Upper lobe of left lung (tissue), 6 donors: ENCODE data around the gene MED12. TPM values are rescaled to one million over a fixed set of nuclear protein-coding genes. Genes with fewer than 3 reads are reported as not detected.

ENCODE experiments used
- ATAC-seq, 2 donors: fragments of 200-7000 bp; cut with Tn5 transposase; one replicate each; pipeline ENCODE4 v1.9.1; 2022; ENCODE audit warnings: mild to moderate bottlenecking in 2 of 2, moderate library complexity in 2 of 2; ENCODE audit not compliant: low FRiP score in 2 of 2
- DNase-seq, 2 donors: peaks; one replicate each; pipeline ENCODE4 v3.0.0-alpha.2; 2019 to 2020
- H3K27ac ChIP-seq, 4 donors: fragments of 200-600 bp; sonication (generic); one replicate each; pipeline ENCODE4 v1.5.1; 2016 to 2019
- H3K27me3 ChIP-seq, 4 donors: fragments of 200-600 bp; sonication (generic); one replicate each; pipeline ENCODE4 v1.5.1; 2017 to 2019
- H3K36me3 ChIP-seq, 4 donors: fragments of 200-600 bp; sonication (generic); one replicate each; pipeline ENCODE4 v1.5.1; 2016 to 2019
- H3K4me1 ChIP-seq, 4 donors: fragments of 200-600 bp; sonication (generic); one replicate each; pipeline ENCODE4 v1.5.1; 2018 to 2019
- H3K4me3 ChIP-seq, 4 donors: fragments of 200-600 bp; sonication (generic); one replicate each; pipeline ENCODE4 v1.5.1; 2017 to 2019; ENCODE audit warnings: mild to moderate bottlenecking in 2 of 4, moderate library complexity in 1 of 4
- H3K9me3 ChIP-seq, 4 donors: fragments of 200-600 bp; sonication (generic); one replicate each; pipeline ENCODE4 v1.5.1; 2018 to 2019
- EP300 ChIP-seq, 4 donors: sonication (generic); formaldehyde crosslinking; IDR thresholded peaks; one replicate each; pipeline ENCODE4 v1.5.1; 2017; ENCODE audit warnings: antibody characterized with exemption in 4 of 4, control low read depth in 2 of 4
- POLR2A ChIP-seq, 4 donors: fragments of 450-650 bp; IDR thresholded peaks; one replicate each; pipeline ENCODE4 v1.5.1; 2016 to 2017; ENCODE audit warnings: antibody characterized with exemption in 4 of 4, mild to moderate bottlenecking in 2 of 4
- POLR2AphosphoS5 ChIP-seq, 2 donors: sonication (generic); formaldehyde crosslinking; IDR thresholded peaks; one replicate each; pipeline ENCODE4 v1.5.1; 2017; ENCODE audit warnings: antibody characterized with exemption in 2 of 2
- WGBS, 2 donors: methylation state at CpG; one replicate each; pipeline ENCODE4 v1.1.5; 2017 to 2018; 5-methylcytosine and 5-hydroxymethylcytosine counted together
- total RNA-seq, 6 donors: library from RNA; depleted of rRNA in 4 of 6; stranded (reverse); fragments of >200 nt in 4 of 6; gene quantifications; one replicate each; pipeline versions ENCODE4 v1.1.0 to v1.2.1, GENCODE V29; 2016 to 2021
- TF ChIP-seq, protein P1 (sequence below), 6 experiments: fragments of 450-650 bp in 4 of 6; fragments of 200-600 bp in 2 of 6; sonication (generic) in 2 of 6; IDR thresholded peaks; one replicate each; pipeline ENCODE4 v1.5.1; 2016 to 2019; ENCODE audit warnings: antibody characterized with exemption in 6 of 6
- donor health status: DM: no; HTN: no; CAD: no; lungs with moderate emphysema.
- donor health status: DM: no; HTN: yes; CAD: no; lungs with severe emphysema.

The MED12 gene
- total RNA-seq = 100 to 1,000 TPM in 1 of 6 donors, 10 to 100 TPM in 5; 21.7 to 188 (median 42.2) TPM

- Histone ChIP-seq H3K9me3 (no peaks in the 10 kb centered on the region), H3K27ac (peak within 1 kb of the TSS; percentile 80 to 93 (median 92)), H3K4me1 (peaks cover 0 to 4% (median 0%) of the 10 kb centered on the region in 4 donors), H3K27me3 (no peaks in the 10 kb centered on the region), H3K36me3 (peaks cover 0 to 26% (median 10%) of the 10 kb centered on the region in 4 donors), H3K4me3 (peak within 1 kb of the TSS; percentile 24 to 74 (median 62))
- 6 to 37% methylated on average over 8 to 56 of the region's 56 CpGs for WGBS, 2 donors
- TF ChIP-seq EP300 (IDR thresholded peaks at IDR 0.05) (no peak), POLR2AphosphoS5 (IDR thresholded peaks at IDR 0.05) (peak in 1 of 2 donors; percentile 61), POLR2A (IDR thresholded peaks at IDR 0.05) (peak in 2 of 4 donors; percentile 34 to 58)
- TF ChIP-seq, protein P1, sequence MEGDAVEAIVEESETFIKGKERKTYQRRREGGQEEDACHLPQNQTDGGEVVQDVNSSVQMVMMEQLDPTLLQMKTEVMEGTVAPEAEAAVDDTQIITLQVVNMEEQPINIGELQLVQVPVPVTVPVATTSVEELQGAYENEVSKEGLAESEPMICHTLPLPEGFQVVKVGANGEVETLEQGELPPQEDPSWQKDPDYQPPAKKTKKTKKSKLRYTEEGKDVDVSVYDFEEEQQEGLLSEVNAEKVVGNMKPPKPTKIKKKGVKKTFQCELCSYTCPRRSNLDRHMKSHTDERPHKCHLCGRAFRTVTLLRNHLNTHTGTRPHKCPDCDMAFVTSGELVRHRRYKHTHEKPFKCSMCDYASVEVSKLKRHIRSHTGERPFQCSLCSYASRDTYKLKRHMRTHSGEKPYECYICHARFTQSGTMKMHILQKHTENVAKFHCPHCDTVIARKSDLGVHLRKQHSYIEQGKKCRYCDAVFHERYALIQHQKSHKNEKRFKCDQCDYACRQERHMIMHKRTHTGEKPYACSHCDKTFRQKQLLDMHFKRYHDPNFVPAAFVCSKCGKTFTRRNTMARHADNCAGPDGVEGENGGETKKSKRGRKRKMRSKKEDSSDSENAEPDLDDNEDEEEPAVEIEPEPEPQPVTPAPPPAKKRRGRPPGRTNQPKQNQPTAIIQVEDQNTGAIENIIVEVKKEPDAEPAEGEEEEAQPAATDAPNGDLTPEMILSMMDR (IDR thresholded peaks at IDR 0.05) = no peak
- DNase-seq (peak; percentile 82 to 94), ATAC-seq (peak; percentile 92 to 98)
These were observed at the start of gene MED12 for GRCh38 chrX:71118032-71118984. Gene MED12, plus strand, starts transcription at chrX:71118596. Its CDS starts 159 bp downstream, at chrX:71118755.

DNA sequence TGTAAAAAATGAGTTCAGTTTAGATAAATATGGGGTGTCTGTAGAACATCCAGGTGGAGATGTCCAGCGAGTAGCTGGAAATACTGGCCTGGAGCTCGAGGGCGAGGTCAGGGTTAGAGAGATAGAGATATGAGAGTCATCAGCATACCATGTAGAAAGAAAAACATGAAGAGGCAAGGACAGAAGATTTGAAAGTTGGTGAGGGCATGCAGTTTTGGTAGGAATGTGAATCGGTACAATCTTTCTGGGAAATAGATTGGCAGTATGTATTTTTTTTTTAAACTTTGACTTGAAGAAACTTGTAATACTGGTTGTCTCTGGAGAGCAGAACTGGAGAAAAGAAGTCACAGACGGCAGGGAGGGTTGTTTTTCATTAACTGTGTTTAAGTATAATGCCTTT is 47.9 kb upstream of the MED12 start:
- Histone ChIP-seq H3K36me3 (no peaks in the 10 kb centered on the region), H3K27ac (no peak overlapping the region), H3K4me1 (peaks cover 0 to 7% (median 2%) of the 10 kb centered on the region in 4 donors), H3K9me3 (no peaks in the 10 kb centered on the region), H3K27me3 (no peaks in the 10 kb centered on the region), H3K4me3 (no peak overlapping the region)
- ATAC-seq (no peak), DNase-seq (no peak)
- TF ChIP-seq EP300 (IDR thresholded peaks at IDR 0.05) (no peak), POLR2AphosphoS5 (IDR thresholded peaks at IDR 0.05) (no peak), POLR2A (IDR thresholded peaks at IDR 0.05) (no peak)
- TF ChIP-seq, protein P1 (IDR thresholded peaks at IDR 0.05) = no peak
- 73 to 83% methylated on average over 5 of the region's 5 CpGs for whole genome bisulfite sequencing, 2 donors

- H3K27ac ChIP-seq = no peak overlapping the region
- no peaks in the 10 kb centered on the region for H3K27me3 ChIP-seq
- TF ChIP-seq POLR2A (IDR thresholded peaks at IDR 0.05) (no peak), EP300 (IDR thresholded peaks at IDR 0.05) (no peak), POLR2AphosphoS5 (IDR thresholded peaks at IDR 0.05) (no peak)
- TF ChIP-seq, protein P1 (IDR thresholded peaks at IDR 0.05) = no peak
- H3K36me3 ChIP-seq = no peaks in the 10 kb centered on the region
- H3K4me1 ChIP-seq = no peaks in the 10 kb centered on the region
- ATAC-seq = no peak
- DNase-seq = no peak
- no peak overlapping the region for H3K4me3 ChIP-seq
- WGBS, 2 donors = 47 to 52% methylated on average over 3 of the region's 3 CpGs
- no peaks in the 10 kb centered on the region for H3K9me3 ChIP-seq
These were observed 36.9 kb upstream of the MED12 start for GRCh38 chrX:71081330-71082123.

GRCh38 chrX:71082124-71082647 is 36.2 kb upstream of the MED12 start:
- TF ChIP-seq, protein P1 (IDR thresholded peaks at IDR 0.05) = no peak
- TF ChIP-seq POLR2A (IDR thresholded peaks at IDR 0.05) = no peak
- no peak for TF ChIP-seq EP300 (IDR thresholded peaks at IDR 0.05)
- no peak for TF ChIP-seq POLR2AphosphoS5 (IDR thresholded peaks at IDR 0.05)
- no peaks in the 10 kb centered on the region for H3K4me1 ChIP-seq
- no peaks in the 10 kb centered on the region for H3K36me3 ChIP-seq
- no peak overlapping the region for H3K4me3 ChIP-seq
- no peaks in the 10 kb centered on the region for H3K27me3 ChIP-seq
- DNase-seq = no peak
- 82 to 93% methylated on average over 5 of the region's 5 CpGs for WGBS, 2 donors
- H3K27ac ChIP-seq = no peak overlapping the region
- ATAC-seq = no peak
- no peaks in the 10 kb centered on the region for H3K9me3 ChIP-seq
